HepG2 (cell line): ENCODE measurements around the gene CAPN9. TPM values are rescaled to one million over a fixed set of nuclear protein-coding genes. Genes with fewer than 3 reads are reported as not detected.
A peak's percentile ranks its signal among the peaks of the same experiment; 100 is the strongest.

Experiments
- CC2D1A ChIP-seq: sonication (generic); formaldehyde crosslinking; IDR thresholded peaks from 2 replicates; pipeline ENCODE4 v1.8.1; 2023; ENCODE audit warnings: mild to moderate bottlenecking, missing genetic modification reagents
- FOXA3 ChIP-seq: IDR thresholded peaks from 2 replicates; pipeline ENCODE4 v1.6.1; 2016; ENCODE audit warnings: missing genetic modification reagents, missing compliant biosample characterization
- HNRNPUL1 ChIP-seq: fragments of 200-400 bp; formaldehyde crosslinking; IDR thresholded peaks from 2 replicates; pipeline ENCODE4 v1.6.1; 2017; ENCODE audit warnings: low read depth, mild to moderate bottlenecking, low read length, moderate library complexity
- KAT8 ChIP-seq: IDR thresholded peaks from 2 replicates; pipeline ENCODE4 v1.6.1; 2016; ENCODE audit warnings: missing genetic modification reagents, missing compliant biosample characterization
- MTA1 ChIP-seq: sonication (generic); formaldehyde crosslinking; IDR thresholded peaks from 2 replicates; pipeline ENCODE4 v1.4.0; 2020; ENCODE audit warnings: missing genetic modification reagents, mild to moderate bottlenecking, borderline replicate concordance
- MXD4 ChIP-seq: IDR thresholded peaks from 2 replicates; pipeline ENCODE4 v1.6.1; 2016; ENCODE audit warnings: mild to moderate bottlenecking, missing biosample characterization, missing genetic modification reagents
- NAIF1 ChIP-seq: sonication (generic); formaldehyde crosslinking; IDR thresholded peaks from 2 replicates; pipeline ENCODE4 v1.5.0; 2020; ENCODE audit warnings: mild to moderate bottlenecking, missing genetic modification reagents, borderline replicate concordance
- PAWR ChIP-seq: sonication (generic); formaldehyde crosslinking; IDR thresholded peaks from 2 replicates; pipeline ENCODE4 v1.4.0; 2020; ENCODE audit warnings: missing genetic modification reagents, mild to moderate bottlenecking, borderline replicate concordance
- PCBP1 ChIP-seq: fragments of 200-400 bp; formaldehyde crosslinking; IDR thresholded peaks from 2 replicates; pipeline ENCODE4 v1.6.1; 2017; ENCODE audit warnings: mild to moderate bottlenecking, low read depth, low read length, borderline replicate concordance
- ZBTB8A ChIP-seq: sonication (generic); formaldehyde crosslinking; IDR thresholded peaks from 2 replicates; pipeline ENCODE4 v1.4.0; 2020; ENCODE audit warnings: mild to moderate bottlenecking, low read depth, missing genetic modification reagents, borderline replicate concordance
- ZNF12 ChIP-seq: sonication (generic); formaldehyde crosslinking; IDR thresholded peaks from 2 replicates; pipeline ENCODE4 v1.5.0; 2020; ENCODE audit warnings: missing genetic modification reagents
- ZNF256 ChIP-seq: sonication (generic); formaldehyde crosslinking; conservative IDR thresholded peaks from 2 replicates; pipeline ENCODE4 v1.4.0; 2020; ENCODE audit warnings: missing genetic modification reagents
- ZNF737 ChIP-seq: sonication (generic); formaldehyde crosslinking; IDR thresholded peaks from 2 replicates; pipeline ENCODE4 v1.5.0; 2020; ENCODE audit warnings: missing genetic modification reagents, mild to moderate bottlenecking, borderline replicate concordance
- ZNF761 ChIP-seq: sonication (generic); formaldehyde crosslinking; conservative IDR thresholded peaks from 2 replicates; pipeline ENCODE4 v1.4.0; 2020; ENCODE audit warnings: mild to moderate bottlenecking, missing genetic modification reagents
- ZNF792 ChIP-seq: IDR thresholded peaks from 2 replicates; pipeline ENCODE4 v1.6.1; 2016
- ZZZ3 ChIP-seq: sonication (generic); formaldehyde crosslinking; IDR thresholded peaks from 2 replicates; pipeline ENCODE4 v1.4.0; 2020; ENCODE audit warnings: missing genetic modification reagents, mild to moderate bottlenecking, borderline replicate concordance
- polyA plus RNA-seq, 8 experiments: library from polyadenylated mRNA; depleted of rRNA in 3 of 8; stranded (reverse) in 7 of 8; unstranded in 1 of 8; fragments of >200 nt; fragmentation: Illumina TruSeq in 4 of 8; extraction: Trizol in 4 of 8; gene quantifications; 2 replicates each; pipeline versions ENCODE4 v1.2.1 to v1.2.3, GENCODE V29; 2011 to 2016; ENCODE audit warnings: low read depth in 4 of 8, missing spikeins in 1 of 8, mixed read lengths in 1 of 8; ENCODE audit not compliant: insufficient read depth in 1 of 8
- total RNA-seq, 5 experiments: library from RNA; depleted of rRNA; stranded (reverse); fragments of >200 nt; fragmentation: Illumina TruSeq; extraction: Trizol; gene quantifications; 2 replicates each; pipeline ENCODE4 v1.2.3, GENCODE V29; 2016; ENCODE audit warnings: low read depth in 1 of 5
- TF ChIP-seq, protein P1 (sequence below): sonication (generic); formaldehyde crosslinking; IDR thresholded peaks from 2 replicates; pipeline ENCODE4 v1.9.0; 2021; ENCODE audit warnings: mild to moderate bottlenecking, missing genetic modification reagents
- TF ChIP-seq, protein P2 (sequence below): sonication (generic); formaldehyde crosslinking; IDR thresholded peaks from 2 replicates; pipeline ENCODE4 v1.8.1; 2023; ENCODE audit warnings: mild to moderate bottlenecking, inconsistent platforms, moderate library complexity, missing genetic modification reagents, borderline replicate concordance
- TF ChIP-seq, protein P3 (sequence below): sonication (generic); IDR thresholded peaks from 2 replicates; pipeline ENCODE4 v1.6.1; 2016; ENCODE audit warnings: low read depth, borderline replicate concordance
- TF ChIP-seq, protein P4 (sequence below): sonication (generic); formaldehyde crosslinking; IDR thresholded peaks from 2 replicates; pipeline ENCODE4 v1.4.0; 2020; ENCODE audit warnings: missing genetic modification reagents, borderline replicate concordance

CAPN9 gene
- total and polyA plus RNA-seq, 2 of the 13 experiments (the other 11 are each of a cell fraction or from before 2014, with no cell fraction given): 0.04 to 0.31 TPM

DNA sequence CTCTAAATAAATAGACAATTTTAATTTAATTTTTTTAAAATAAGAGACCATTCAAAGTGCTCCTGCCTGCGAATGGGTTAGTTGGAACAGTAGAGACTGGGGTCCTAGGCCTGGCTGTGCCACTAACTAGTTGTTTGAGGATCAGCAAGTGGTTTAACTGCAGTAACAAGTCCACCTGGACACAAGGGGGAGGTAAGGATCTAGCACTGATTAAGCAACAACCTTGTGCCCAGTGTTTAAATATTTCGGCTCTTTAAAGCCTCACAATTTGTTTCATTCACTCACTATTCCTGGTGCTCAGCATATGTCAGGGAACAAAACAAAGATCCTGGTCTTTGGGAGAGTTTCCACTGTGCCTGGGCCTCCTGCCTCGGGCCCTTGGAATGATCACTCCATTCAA, 31.7 kb upstream of the CAPN9 start (continued):
- TF ChIP-seq, protein P1, sequence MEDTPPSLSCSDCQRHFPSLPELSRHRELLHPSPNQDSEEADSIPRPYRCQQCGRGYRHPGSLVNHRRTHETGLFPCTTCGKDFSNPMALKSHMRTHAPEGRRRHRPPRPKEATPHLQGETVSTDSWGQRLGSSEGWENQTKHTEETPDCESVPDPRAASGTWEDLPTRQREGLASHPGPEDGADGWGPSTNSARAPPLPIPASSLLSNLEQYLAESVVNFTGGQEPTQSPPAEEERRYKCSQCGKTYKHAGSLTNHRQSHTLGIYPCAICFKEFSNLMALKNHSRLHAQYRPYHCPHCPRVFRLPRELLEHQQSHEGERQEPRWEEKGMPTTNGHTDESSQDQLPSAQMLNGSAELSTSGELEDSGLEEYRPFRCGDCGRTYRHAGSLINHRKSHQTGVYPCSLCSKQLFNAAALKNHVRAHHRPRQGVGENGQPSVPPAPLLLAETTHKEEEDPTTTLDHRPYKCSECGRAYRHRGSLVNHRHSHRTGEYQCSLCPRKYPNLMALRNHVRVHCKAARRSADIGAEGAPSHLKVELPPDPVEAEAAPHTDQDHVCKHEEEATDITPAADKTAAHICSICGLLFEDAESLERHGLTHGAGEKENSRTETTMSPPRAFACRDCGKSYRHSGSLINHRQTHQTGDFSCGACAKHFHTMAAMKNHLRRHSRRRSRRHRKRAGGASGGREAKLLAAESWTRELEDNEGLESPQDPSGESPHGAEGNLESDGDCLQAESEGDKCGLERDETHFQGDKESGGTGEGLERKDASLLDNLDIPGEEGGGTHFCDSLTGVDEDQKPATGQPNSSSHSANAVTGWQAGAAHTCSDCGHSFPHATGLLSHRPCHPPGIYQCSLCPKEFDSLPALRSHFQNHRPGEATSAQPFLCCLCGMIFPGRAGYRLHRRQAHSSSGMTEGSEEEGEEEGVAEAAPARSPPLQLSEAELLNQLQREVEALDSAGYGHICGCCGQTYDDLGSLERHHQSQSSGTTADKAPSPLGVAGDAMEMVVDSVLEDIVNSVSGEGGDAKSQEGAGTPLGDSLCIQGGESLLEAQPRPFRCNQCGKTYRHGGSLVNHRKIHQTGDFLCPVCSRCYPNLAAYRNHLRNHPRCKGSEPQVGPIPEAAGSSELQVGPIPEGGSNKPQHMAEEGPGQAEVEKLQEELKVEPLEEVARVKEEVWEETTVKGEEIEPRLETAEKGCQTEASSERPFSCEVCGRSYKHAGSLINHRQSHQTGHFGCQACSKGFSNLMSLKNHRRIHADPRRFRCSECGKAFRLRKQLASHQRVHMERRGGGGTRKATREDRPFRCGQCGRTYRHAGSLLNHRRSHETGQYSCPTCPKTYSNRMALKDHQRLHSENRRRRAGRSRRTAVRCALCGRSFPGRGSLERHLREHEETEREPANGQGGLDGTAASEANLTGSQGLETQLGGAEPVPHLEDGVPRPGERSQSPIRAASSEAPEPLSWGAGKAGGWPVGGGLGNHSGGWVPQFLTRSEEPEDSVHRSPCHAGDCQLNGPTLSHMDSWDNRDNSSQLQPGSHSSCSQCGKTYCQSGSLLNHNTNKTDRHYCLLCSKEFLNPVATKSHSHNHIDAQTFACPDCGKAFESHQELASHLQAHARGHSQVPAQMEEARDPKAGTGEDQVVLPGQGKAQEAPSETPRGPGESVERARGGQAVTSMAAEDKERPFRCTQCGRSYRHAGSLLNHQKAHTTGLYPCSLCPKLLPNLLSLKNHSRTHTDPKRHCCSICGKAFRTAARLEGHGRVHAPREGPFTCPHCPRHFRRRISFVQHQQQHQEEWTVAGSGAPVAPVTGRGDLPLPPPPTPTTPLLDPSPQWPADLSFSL (CRISPR knock-in tag): no peak
- TF ChIP-seq MTA1 (CRISPR knock-in tag) (no peak), PCBP1 (no peak), PAWR (CRISPR knock-in tag) (no peak), KAT8 (CRISPR knock-in tag) (peak; percentile 31; the same call in 1 of the 2 replicates), ZNF792 (CRISPR knock-in tag) (no peak), ZNF761 (no peak), ZNF256 (CRISPR knock-in tag) (no peak), ZNF737 (CRISPR knock-in tag) (no peak), NAIF1 (CRISPR knock-in tag) (no peak), ZNF12 (peak; percentile 91), HNRNPUL1 (no peak), MXD4 (CRISPR knock-in tag) (no peak), FOXA3 (CRISPR knock-in tag) (no peak), ZZZ3 (CRISPR knock-in tag) (no peak), CC2D1A (CRISPR knock-in tag) (no peak), ZBTB8A (CRISPR knock-in tag) (no peak)
- TF ChIP-seq, protein P2, sequence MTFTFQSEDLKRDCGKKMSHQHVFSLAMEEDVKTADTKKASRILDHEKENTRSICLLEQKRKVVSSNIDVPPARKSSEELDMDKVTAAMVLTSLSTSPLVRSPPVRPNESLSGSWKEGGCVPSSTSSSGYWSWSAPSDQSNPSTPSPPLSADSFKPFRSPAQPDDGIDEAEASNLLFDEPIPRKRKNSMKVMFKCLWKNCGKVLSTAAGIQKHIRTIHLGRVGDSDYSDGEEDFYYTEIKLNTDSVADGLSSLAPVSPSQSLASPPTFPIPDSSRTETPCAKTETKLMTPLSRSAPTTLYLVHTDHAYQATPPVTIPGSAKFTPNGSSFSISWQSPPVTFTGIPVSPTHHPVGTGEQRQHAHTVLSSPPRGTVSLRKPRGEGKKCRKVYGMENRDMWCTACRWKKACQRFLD (CRISPR knock-in tag): no peak
- TF ChIP-seq, protein P3, sequence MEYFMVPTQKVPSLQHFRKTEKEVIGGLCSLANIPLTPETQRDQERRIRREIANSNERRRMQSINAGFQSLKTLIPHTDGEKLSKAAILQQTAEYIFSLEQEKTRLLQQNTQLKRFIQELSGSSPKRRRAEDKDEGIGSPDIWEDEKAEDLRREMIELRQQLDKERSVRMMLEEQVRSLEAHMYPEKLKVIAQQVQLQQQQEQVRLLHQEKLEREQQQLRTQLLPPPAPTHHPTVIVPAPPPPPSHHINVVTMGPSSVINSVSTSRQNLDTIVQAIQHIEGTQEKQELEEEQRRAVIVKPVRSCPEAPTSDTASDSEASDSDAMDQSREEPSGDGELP: no peak
- TF ChIP-seq, protein P4, sequence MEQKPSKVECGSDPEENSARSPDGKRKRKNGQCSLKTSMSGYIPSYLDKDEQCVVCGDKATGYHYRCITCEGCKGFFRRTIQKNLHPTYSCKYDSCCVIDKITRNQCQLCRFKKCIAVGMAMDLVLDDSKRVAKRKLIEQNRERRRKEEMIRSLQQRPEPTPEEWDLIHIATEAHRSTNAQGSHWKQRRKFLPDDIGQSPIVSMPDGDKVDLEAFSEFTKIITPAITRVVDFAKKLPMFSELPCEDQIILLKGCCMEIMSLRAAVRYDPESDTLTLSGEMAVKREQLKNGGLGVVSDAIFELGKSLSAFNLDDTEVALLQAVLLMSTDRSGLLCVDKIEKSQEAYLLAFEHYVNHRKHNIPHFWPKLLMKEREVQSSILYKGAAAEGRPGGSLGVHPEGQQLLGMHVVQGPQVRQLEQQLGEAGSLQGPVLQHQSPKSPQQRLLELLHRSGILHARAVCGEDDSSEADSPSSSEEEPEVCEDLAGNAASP (CRISPR knock-in tag): no peak
